ENCODE results near the gene CNNM4.

DNA sequence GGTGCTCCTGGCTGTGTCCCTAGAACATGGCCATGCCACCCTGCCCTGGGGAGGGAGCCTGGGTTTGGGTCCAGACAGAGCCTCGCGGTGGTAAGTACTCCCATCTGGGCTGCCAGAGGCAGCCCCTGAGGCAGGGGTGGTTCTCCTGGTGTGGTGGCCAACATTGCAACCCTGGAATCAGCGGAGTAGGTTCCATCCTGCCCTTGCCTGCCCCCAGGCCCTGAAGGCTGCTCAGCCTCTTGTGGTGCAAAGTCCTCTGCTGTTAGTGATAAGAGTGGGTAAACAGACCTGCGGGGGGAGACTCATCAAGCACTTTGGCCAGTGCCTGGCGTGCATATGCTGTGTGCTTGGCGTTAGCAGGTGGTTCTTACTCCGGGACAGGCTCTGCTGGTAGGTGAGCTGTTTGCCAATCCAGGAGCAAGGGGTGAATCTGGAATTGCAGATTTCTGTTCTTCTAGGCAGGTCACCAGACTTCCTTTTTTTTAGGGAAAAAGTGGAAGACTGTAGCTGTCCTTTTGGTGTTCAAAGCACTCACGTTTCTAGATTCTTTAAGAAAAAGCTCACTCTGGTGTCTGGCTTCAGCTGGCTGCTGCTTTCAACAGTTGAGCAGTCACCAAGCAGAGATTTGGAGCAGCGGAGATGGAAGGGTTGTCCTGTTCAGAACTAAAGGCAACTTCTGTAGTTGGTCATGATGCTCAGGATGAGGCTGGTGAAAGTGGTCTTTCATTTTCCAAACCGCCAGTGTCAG is 58.6 kb downstream of the CNNM4 start:
- TF ChIP-seq, protein P1, sequence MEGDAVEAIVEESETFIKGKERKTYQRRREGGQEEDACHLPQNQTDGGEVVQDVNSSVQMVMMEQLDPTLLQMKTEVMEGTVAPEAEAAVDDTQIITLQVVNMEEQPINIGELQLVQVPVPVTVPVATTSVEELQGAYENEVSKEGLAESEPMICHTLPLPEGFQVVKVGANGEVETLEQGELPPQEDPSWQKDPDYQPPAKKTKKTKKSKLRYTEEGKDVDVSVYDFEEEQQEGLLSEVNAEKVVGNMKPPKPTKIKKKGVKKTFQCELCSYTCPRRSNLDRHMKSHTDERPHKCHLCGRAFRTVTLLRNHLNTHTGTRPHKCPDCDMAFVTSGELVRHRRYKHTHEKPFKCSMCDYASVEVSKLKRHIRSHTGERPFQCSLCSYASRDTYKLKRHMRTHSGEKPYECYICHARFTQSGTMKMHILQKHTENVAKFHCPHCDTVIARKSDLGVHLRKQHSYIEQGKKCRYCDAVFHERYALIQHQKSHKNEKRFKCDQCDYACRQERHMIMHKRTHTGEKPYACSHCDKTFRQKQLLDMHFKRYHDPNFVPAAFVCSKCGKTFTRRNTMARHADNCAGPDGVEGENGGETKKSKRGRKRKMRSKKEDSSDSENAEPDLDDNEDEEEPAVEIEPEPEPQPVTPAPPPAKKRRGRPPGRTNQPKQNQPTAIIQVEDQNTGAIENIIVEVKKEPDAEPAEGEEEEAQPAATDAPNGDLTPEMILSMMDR (IDR thresholded peaks at IDR 0.05): no peak
- TF ChIP-seq, protein P2, sequence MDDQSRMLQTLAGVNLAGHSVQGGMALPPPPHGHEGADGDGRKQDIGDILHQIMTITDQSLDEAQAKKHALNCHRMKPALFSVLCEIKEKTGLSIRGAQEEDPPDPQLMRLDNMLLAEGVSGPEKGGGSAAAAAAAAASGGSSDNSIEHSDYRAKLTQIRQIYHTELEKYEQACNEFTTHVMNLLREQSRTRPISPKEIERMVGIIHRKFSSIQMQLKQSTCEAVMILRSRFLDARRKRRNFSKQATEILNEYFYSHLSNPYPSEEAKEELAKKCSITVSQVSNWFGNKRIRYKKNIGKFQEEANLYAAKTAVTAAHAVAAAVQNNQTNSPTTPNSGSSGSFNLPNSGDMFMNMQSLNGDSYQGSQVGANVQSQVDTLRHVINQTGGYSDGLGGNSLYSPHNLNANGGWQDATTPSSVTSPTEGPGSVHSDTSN (IDR thresholded peaks at IDR 0.05): no peak
- TF ChIP-seq, protein P3, sequence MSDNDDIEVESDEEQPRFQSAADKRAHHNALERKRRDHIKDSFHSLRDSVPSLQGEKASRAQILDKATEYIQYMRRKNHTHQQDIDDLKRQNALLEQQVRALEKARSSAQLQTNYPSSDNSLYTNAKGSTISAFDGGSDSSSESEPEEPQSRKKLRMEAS (IDR thresholded peaks at IDR 0.05; ENCODE audit: low read depth): no peak
